GM19468 (cell line): Measurements from ENCODE around the gene DDRGK1.

ENCODE experiments used
- ATAC-seq: cut with Tn5 transposase; IDR thresholded peaks from one replicate; pipeline ENCODE4 v1.9.1; 2021; ENCODE audit warnings: mild to moderate bottlenecking, moderate library complexity, moderate number of reproducible peaks; ENCODE audit not compliant: unreplicated experiment; ENCODE audit errors: extremely low read depth

DDRGK1 gene

DNA sequence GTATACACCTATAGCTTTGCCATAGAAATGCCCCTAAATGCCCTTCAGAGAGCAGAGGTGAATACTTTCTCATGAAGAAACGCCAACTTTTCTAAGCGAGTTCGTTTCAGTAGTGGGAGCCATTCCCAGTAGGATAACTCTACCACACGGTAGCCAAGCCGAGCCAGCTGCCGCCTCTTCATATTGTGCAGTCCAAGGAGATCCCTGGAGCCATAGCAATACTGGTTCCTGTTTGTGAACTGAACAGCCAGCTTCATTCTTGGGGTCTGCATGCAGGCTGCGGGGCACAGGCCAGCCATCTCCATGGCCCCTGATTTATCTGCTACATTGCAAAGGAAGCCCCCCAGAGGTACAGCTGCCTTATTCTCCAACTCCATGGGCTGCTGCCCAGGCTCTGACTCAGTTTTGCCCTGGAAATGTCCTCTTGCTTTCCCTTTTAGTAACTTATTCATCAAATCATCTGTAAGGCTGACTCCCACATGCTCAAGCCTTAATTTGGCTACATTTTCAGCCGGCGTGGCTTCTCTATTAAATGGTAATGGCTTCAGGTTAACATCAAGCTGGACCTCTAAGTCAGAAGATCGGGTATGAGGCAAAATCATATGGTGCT lies 57.6 kb downstream of the DDRGK1 start:
- no peak for ATAC-seq

DNA sequence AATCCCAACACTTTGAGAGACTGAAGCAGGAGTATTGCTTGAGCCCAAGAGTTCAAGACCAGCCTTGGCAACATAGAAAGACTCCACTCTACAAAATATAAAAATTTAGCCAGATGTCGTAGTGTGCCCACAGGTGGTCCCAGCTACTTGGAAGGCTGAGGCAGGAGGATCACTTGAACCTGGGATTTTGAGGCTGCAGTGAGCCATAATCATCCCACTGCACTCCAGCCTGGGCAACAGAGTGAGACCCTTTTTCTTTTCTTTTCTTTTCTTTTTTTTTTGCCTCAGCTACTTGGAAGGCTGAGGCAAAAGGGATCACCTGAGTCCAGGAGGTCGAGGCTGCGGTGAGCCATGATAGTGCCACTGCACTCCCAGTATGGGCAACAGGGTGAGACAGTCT lies 62.7 kb downstream of the DDRGK1 start:
- no peak for ATAC-seq
